ENCODE data around the gene RAI14. TPM values are rescaled to one million over a fixed set of nuclear protein-coding genes. Genes with fewer than 3 reads are reported as not detected.
"Not testable (repeated sequence)": the region's sequence is repeated elsewhere in the genome, so short reads cannot be mapped to it uniquely, and the experiment has no call there.

Gene RAI14
- total RNA-seq, 1 donor from 2014 or later: 169 TPM

DNA sequence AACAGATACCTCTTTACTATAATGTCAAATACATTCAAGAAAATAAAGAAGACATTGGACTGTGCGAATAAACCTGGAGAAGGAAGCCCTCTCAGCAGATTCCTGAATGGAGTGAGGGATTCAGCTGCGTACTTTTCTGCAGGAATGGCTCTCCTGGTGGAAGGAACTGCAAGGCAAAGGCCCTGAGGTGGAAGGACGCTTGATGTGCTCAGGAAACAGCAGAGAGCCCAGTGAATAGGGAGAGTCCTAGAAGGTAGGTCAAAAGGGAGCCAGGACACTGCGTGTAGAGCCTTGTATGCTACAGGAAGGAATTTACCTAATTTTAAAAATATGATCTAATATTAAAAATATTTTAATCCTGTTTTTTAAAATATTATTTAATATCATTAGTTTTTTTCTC is 114.4 kb downstream of the RAI14 start:
- DNase-seq (ENCODE audit: low spot score): no peak

DNA sequence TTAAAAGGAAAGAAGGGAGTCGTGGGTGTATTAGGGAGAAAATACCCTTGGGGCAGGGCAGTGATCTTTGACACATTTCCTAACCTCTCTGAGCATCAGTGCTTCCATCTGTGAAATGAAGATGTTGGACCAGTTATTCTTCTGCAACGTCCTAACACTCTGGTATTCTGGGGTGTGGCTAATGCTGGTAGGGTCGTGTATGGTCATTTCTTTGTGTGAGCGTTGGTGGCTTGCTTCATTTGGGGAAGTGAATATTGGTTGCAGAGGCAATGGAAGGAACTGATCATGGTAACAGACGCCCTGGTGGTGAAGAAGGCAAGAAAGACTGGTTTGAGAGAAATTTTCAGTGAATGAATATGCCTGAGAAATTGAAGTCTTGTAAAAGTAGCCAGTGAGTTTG is 114.9 kb downstream of the RAI14 start:
- DNase-seq (ENCODE audit: low spot score): no peak

DNA sequence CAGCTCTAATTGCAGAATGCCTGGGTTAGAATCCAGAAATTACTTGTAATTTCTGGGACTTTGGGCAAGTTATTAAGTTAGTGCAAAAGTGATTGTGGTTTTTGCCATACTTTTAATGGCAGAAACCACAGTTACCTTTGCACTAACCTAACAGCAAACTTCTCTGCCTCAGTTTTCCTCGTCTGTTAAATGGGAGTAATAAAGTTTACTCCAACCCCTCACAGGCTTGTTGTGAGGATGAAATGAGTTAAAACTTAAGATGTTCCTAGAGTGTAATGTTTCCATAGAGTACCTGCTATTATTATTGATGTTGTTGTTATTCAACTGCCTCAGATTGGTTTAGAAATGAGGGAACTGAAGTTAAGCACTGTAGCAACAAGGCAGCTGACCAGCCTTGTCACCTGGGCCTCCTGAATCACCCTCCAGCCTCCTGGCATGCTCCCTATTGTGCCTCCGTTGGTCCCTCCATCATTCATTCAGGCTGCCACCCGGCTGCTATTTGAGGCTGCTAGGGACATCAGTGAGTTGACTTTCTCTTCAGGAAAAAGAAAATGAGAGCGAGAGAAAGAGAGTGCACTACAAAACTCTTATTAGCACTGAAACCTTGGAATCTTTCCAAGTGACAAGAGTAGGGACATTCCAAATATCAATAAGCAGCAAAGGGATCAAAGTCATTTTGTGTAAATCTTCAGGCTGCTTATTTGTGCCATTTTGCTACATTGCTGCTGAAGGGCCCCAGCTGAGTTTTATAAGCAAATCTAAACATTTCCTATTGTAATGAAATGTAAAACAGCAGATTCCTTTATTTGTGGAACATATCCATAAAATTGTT is 116.4 kb downstream of the RAI14 start:
- no peak for DNase-seq (ENCODE audit: low spot score)

DNA sequence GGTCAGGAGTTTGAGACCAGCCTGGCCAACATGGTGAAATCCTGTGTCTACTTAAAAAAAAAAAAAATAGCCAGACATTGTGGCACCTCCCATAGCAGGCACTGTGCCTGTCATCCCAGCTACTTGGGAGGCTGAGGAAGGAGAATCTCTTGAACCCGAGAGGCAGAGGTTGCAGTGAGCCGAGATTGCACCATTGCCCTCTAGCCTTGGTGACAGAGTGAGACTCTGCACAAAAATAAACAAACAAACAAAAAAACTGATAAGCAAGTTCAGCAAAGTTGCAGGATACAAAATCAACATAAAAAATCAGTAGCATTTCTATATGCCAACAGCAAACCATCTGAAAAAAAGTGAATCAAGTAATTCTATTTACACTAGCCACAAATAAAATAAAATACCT is 118.0 kb downstream of the RAI14 start:
- no peak for DNase-seq (ENCODE audit: low spot score)

DNA sequence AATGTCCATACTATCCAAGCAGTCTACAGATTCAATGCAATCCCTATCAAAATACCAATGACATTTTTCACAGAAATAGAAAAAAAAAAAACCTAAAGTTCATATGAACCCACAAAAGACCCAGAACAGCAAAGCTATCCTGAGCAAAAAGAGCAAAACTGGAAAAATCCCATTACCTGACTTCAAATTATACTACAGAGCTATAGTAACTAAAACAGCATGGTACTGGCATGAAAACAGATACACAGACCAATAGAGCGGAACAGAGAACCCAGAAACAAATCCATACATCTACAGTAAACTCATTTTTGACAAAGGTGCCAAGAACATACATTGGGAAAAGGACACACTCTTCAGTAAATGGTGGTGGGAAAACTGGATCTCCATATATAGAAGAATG is 118.5 kb downstream of the RAI14 start:
- DNase-seq (ENCODE audit: low spot score): not testable (repeated sequence)

DNA sequence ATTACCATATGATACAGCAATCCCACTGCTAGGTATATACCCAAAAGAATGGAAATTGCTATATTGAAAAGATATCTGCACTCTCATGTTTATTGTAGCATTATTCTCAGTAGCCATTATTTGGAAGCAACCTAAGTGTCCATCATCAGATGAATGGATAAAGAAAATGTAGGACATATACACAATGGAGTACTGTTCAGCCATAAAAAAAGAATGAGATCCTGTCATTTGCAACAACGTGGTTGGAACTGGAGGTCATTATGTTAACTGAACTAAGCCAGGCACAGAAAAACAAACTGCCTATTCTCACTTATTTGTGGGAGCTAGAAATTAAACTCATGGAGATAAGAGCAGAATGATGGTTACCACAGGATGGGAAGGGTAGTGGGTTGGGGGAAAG is 119.8 kb downstream of the RAI14 start:
- DNase-seq (ENCODE audit: low spot score): no peak

DNA sequence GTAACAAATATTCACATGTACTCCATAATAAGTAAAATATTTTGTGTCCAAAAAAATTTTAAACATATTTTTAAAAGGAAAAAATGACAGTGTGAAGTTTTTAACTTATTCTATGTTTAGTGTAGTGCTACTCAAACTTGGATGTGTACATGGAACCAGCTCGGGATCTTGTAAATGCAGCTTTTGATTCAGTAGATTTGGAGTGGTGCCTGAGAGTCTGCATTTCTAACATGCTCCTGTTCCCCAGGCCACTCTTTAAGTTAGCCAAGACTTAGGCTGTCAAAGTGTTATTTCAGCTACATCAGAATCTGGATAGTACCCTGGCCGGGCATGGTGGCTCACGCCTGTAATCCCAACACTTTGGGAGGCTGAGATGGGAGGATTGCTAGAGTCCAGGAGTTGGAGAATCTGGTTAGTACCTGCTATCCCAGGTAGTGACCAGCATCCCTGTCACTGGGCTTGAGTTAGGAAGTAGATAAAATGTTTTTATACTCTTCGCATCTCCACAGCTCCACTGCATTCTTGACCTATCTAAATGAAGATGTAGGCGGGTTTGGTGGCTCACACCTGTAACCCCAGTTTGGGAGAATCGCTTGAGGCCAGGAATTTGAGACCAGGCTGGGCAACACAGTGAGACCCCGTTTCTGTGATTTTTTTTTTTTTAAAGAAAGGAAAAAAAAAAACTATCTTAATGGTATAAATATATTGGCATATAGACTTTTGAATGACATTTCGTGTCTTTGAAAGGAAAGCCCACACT is 122.1 kb downstream of the RAI14 start:
- no peak for DNase-seq (ENCODE audit: low spot score)

DNA sequence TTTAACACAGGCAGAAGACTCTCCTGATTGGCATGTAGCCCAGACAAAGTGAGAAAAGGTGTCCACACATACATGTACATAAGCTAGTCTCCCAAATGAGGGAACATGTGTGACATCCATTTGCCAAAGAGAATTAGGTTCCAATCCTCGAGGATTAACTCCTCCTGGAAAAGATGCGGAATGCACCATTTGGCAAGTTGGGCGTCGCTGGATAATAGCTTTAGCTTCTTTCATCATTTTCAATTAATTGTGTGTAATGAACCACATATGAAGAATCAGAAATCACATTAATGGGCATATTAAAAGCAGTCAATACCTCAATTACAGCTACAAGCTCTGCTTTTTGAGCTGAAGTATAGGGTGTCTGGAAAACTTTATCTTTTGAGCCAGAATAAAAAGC is 127.8 kb downstream of the RAI14 start:
- DNase-seq (ENCODE audit: low spot score): not testable (repeated sequence)

DNA sequence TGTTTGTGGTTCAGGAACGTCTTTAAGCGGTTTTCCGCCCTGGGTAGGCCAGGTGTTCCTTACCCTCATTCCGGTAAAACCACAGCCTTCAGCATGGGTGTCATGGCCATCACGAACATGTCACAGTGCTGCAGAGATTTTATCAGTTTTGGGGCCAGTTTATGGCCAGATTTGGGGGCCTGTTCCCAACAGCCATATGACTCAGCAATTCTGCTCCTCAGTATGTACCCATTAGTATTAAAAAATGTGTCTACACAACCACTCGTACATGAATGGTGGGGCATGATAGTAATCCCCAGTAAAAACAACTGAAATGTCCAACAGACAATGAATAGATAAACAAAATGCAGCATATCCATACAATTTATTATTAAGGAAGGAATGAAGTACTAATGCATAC is 130.9 kb downstream of the RAI14 start:
- no peak for DNase-seq (ENCODE audit: low spot score)

- DNase-seq (ENCODE audit: low spot score): no peak
Observed at GRCh38 chr5:34789021-34789531, 132.9 kb downstream of the RAI14 start.

GRCh38 chr5:34789639-34790038 is 133.5 kb downstream of the RAI14 start:
- DNase-seq (ENCODE audit: low spot score): no peak

GRCh38 chr5:34790069-34790468 is 133.9 kb downstream of the RAI14 start:
- DNase-seq (ENCODE audit: low spot score): no peak

- peak; percentile 90 for DNase-seq (ENCODE audit: low spot score)
Observed at GRCh38 chr5:34791761-34792244, 135.7 kb downstream of the RAI14 start.

GRCh38 chr5:34802834-34803563 is 146.9 kb downstream of the RAI14 start:
- no peak for DNase-seq (ENCODE audit: low spot score)

DNA sequence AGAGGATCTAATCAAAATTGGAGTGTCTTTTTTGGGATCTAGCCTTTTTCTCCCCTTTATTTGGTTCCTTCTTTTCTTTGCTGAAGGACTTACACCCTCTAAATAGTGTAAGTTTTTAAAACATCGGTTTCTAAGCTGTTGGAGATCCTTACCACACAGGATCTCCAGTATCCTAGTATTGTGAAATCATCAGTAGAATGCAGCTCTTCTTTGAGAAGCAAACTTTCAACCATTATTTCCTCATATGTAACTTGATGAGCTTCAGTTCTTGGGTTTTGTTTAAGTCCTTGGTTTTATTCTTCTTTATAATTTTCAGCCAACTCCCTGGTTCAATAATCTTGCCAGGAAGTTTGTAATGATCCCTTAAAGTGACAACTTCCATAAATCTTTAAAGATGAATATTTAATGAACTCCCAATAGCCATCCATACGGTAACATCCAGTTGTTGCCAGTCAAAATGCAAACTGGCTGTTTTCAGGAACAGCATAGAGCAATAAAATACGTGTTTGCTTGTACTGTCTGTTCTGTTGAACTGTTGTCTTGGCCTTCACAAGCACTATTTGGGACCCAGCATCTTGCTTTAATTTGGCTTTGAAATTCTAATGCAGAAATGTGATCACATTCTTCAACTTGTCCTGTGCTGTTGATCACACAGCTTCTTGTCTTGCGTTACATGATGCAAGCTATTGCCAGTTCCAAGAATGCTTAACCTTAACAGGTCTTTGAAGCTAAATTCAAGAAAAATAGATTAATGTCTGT is 148.0 kb downstream of the RAI14 start:
- peak; percentile 42 for DNase-seq (ENCODE audit: low spot score)

DNA sequence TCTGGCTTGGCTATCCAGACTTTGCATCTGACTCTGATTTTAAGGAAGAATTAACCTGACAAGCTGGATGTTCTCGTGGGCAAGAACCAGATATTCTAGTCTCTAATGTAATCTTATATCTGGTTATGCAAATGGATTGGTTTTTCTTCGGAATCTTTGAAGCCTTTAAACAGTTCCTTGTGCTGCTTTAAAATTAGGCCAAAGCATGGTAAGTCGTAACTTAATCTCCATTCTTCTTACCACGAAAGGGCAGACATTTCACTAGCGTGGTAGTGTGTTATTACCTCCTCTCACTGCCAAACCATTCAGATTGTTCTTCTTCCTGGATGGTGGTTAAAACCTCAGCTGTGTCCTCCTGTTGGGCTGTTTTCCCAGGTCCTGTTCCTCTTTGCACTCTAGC is 148.8 kb downstream of the RAI14 start:
- no peak for DNase-seq (ENCODE audit: low spot score)

DNA sequence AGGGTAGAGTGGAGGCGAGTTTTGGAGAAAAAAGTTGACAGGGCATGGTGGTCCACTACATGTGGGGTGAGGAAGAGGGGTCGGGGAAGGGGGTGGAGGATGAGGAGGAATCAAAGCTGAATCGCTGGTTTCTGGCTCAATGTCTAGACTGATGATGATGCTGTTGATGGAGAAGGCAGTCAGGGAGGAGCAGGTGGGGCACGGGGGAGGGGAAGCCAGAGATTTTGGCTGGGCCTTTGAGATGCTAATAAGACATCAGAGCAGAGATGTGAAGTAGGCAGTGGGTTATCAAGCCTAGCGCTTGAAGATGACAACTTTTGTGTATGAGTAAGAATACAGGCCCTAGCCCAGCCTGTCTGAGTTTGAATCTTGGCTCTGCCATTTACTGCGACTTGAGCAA is 150.4 kb downstream of the RAI14 start:
- no peak for DNase-seq (ENCODE audit: low spot score)

- DNase-seq (ENCODE audit: low spot score): peak; percentile 32
Observed at GRCh38 chr5:34811706-34812105, 155.6 kb downstream of the RAI14 start.

GRCh38 chr5:34813509-34813908 is 157.4 kb downstream of the RAI14 start:
- DNase-seq (ENCODE audit: low spot score): no peak

DNA sequence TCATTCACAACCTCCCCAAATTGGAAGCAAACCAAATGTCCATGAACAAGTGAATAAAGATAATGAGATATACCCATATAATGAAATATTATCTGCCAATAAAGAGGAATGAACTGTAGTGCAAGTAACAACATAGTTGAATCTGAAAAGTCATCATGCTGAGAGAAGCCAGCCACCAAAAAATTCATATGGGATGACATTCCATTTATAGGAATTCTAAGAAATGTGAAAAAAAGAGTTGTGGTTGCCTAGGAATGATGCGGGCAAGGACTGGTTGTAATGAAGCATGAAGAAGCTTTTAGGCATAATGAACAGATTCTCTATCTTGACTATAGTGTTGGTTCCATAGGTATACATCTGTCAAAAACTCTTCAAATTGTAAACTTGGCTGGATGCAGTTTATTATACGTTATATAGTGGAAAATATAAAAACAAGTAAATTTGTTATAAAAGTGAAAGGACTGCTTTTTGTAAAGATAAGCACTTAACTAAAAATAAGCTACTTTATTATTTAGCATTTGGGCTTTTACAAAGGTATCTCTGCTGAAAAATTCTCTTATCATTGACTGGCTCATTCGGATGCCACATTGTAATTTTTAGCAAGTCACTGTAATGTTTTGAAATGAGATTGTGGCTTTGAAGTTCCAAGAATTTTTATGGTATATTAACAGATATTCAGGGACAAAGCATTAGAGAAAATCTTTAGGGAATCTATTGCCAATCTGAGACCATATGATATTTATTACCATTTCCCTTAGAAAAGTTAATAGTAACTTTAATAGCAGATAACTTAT is 161.6 kb downstream of the RAI14 start:
- DNase-seq (ENCODE audit: low spot score): no peak
